Upper lobe of left lung (tissue), 4 donors: Measurements from ENCODE around the gene MUC5AC.

Source experiments
- CTCF ChIP-seq, 6 experiments: fragments of 450-650 bp in 4 of 6; fragments of 200-600 bp in 2 of 6; sonication (generic) in 2 of 6; IDR thresholded peaks; one replicate each; pipeline ENCODE4 v1.5.1; 2016 to 2019; ENCODE audit warnings: antibody characterized with exemption in 6 of 6
- POLR2A ChIP-seq, 4 donors: fragments of 450-650 bp; IDR thresholded peaks; one replicate each; pipeline ENCODE4 v1.5.1; 2016 to 2017; ENCODE audit warnings: antibody characterized with exemption in 4 of 4, mild to moderate bottlenecking in 2 of 4

GRCh38 chr11:1202776-1203504, 45.2 kb downstream of the MUC5AC start:
- peak; percentile 93 to 95 (median 94) for TF ChIP-seq CTCF (IDR thresholded peaks at IDR 0.05)
- no peak for TF ChIP-seq POLR2A (IDR thresholded peaks at IDR 0.05)
